ENCODE results near the gene TGM1.
A peak's percentile ranks its signal among the peaks of the same experiment; 100 is the strongest.

Gene TGM1

DNA sequence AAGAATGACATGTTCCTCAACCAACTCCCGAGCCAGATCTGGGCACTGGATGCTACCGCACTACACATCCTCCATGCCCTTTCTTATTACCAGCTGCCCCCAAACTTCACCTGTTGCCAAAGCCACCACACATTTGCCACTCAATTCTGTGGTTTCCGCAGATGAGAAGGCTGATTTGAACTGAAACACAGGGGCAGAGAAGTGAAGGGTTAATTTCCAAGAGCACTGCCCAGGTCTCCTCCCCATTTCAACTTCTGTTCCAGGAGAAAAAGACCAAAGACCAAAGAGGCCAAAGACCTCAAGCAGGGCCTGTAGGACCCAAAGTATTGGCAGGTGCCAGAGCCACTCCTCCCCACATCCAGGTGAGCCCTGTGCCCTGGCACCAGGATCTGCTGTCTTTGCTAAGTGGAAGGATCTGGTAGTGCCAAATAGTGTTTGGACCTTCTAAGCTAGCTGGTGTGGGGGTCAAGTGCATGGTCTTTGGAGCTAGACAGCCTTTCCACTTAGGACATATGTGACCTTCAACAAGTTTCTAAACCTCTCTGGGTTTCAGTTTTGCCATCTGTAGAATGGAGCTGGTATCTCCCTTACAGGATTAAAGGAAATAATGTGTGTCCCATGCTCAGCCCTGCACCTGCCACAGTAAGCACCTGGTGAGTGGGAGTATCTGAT lies 28.6 kb upstream of the TGM1 start:
- no peak for DNase-seq

DNA sequence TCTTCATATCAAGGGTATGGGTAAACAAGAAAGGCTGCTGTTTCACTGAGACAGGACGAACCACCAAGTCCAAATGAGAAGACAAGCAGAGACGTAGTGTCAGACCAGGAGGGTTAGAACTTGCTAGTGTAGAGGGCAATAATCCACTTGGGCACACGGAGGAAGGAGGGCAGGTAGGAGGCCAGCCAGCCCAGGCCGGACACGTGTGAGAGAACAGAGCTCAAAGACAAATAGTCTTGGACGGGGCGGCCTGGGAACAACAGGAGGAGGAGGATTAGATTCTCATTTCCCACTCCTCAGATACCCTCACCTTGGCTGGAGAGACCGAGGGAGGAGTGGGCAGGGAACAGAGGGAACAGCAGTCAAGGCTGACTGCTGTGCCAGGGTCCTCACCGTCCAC lies 27.8 kb upstream of the TGM1 start:
- DNase-seq, result no peak

DNA sequence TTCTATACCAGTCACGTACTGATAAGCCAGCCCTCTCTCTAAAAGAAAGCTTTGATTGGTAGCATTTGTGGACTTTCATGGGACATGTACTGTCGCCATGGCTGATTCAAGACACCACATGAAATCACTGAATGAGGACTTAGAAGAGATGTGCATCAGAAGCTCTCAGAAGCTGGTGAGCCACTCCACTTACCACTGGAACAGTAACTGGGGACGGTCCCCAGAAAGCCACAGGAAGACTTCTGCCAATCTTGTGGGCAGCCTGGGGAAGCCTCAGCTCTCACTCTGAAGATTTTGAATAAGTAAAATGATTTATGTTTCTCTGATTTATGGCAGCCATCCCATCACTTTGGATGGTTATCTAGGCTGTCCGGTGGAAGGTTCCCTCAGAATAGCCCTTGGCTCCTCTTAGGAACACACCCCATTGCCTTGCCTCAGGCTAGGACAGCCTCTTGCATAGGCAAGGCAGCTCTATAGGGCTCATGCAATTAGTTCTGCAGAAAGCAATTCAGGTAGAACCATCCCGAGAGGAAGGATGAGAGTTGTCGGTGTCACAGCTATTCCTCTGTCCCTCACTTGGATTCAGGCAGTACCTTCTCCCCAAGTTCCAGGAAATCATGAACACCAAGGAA lies 26.8 kb upstream of the TGM1 start:
- DNase-seq, result no peak

DNA sequence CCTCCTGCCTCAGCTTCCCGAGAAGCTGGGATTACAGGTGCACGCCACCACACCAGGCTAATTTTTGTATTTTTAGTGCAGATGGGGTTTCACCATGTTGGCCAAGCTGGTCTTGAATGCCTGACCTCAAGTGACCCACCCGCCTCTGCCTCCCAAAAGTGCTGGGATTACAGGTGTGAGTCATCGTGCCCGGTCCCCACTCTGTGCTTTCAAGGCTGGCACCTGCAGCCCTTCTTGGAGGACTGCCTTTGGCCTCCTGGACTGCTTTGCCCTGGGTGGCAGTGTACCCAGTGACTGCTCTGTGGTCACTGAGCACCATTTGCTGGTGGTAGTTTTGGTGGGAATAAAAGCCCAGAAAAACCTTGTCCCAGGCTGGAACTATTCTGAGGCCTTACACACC lies 24.0 kb upstream of the TGM1 start:
- no peak for DNase-seq

DNA sequence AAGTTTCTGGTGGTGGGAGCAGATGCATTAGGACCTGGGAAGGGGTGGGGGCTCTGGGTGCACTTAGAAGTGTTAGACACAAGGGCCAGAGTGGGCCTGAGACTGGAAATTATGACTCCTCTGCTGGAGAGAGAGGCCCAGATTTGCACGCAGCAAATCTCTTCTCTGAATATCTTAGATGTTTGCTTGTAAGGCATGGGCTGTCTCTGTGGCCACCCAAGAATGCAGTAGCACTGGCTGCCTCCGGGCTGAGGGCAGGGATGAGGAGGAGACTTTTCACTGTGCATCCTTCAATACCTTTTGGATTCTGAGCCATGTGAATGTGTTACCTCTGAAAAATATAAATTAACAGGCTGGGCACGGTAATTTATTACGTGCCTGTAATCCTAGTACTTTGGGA lies 22.4 kb upstream of the TGM1 start:
- no peak for DNase-seq

DNA sequence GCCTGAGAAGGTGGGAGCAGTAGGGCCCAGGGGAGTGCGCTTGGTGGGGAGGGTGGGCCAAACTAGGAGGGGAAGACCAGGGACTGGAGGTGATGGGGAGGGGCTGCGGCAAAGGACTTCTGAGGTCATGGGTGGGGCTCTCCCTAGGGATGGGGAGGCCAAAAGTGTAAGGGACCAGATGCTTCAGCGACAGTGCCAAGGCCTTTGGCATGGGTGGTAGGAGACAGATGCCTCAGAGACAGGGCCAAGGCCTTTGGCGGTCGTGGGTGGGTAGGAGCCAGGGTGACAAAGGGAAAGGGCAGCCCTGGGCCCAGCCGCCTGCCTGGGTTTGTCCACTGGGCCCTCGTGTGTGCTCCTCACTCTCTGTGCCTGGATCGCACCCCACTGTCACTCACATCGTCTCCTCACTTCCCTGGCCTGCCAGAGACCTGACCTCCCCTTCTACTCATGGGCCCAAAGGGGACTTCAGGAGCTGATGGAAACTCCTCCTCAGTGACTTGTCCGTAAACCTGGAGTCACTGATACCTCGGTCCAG lies 21.6 kb upstream of the TGM1 start:
- no peak for DNase-seq

DNA sequence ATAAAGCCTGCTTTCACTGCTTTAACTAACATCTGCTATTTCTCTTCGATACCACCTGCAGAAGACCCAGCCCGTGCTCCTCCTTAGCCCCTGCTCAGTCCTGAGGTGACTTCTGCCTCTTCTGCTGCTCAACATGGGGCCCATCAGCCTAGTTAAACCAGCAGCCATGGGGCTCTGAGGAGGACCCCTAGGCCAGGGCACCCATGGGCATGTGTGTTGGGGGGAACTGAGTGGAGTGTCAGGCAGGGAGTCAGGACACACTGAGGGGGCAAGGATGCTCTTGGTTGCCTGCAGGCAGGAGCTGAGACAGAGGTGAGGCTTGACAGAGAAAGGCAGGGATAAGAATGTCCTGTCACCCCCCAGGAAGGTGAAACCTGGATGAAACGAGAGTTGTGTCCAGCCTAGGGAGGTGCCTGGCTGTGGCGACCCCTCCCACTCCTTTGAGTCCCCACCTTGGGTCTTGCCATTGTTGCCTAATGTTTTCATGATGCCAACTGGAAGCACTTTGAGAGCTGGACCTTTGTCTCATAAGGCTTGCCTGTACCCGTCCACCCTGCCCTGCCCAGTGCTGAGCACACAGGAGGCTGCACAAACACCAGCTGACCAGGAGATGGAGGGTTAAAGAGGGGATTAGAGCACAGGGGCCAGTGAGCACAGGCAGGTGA lies 21.0 kb upstream of the TGM1 start:
- DNase-seq, result no peak

DNA sequence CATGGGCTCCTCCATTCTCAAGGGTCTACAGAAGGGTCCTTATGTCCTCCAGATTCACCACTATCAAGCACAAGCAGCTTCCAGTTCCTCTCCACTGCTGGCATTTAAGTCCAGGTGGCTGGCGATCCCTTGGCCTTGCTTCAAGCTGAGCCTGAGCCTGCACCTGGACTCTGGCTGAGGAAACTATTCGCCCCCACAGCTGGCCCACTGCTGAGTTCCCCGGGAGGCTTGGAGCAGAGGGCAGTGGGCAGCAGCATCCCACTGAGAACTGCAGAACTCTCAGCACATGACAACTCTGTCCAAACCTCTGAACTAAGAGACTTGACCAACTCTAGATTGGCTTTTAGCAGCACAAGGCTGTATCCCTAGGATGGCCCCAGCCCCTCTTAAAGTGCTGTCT lies 19.8 kb upstream of the TGM1 start:
- DNase-seq, result no peak

DNA sequence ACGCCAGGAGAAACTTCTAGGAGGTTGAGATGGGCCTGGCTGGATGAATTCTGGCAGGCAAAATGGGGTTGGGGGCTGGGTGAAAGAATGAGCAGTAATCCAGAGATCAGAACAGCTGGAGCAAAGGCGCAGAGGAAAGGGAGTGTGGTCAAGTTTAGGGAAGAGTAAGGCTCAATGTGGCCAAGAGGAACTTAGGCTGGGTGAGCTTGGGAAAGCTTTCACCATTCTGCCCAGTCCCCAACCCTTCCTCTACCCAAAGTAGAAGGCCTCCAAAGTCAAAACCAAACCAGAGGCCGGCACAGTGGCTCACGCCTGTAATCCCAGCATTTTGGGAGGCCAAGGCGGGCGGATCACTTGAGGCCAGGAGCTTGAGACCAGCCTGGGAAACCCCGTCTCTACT lies 18.7 kb upstream of the TGM1 start:
- DNase-seq, result no peak

DNA sequence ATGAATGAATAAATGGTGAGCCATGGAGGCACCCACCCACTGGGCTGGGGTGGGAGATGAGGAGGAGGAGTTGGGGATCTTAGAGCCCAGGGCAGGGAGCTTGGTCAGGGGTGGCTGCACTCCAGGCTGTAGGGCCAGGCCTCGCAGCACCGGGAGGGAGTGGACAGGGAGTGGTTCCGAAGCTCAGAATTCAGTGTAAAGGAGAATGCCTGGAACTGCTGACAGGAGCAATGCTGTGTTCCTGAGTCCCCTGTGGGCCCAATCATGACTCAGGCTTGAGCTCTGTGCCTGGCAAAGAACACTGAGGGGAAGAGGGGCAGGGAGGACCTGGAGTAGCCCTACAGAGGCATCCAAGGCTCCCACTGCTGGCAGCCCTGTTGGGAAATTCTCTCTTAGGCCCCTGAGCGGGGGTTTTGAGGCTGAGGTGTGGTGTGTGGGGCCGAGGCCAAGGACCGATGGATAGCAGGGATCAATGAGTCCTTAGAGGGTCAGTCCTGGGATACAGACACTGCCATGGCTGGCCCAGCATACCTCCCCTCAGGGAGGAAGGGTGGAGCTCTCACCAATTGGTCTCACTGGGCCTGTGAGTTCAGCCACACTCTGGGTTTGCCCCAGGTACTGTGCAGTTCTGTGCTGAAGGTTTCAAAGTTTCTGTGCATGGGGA lies 18.0 kb upstream of the TGM1 start:
- no peak for DNase-seq

DNA sequence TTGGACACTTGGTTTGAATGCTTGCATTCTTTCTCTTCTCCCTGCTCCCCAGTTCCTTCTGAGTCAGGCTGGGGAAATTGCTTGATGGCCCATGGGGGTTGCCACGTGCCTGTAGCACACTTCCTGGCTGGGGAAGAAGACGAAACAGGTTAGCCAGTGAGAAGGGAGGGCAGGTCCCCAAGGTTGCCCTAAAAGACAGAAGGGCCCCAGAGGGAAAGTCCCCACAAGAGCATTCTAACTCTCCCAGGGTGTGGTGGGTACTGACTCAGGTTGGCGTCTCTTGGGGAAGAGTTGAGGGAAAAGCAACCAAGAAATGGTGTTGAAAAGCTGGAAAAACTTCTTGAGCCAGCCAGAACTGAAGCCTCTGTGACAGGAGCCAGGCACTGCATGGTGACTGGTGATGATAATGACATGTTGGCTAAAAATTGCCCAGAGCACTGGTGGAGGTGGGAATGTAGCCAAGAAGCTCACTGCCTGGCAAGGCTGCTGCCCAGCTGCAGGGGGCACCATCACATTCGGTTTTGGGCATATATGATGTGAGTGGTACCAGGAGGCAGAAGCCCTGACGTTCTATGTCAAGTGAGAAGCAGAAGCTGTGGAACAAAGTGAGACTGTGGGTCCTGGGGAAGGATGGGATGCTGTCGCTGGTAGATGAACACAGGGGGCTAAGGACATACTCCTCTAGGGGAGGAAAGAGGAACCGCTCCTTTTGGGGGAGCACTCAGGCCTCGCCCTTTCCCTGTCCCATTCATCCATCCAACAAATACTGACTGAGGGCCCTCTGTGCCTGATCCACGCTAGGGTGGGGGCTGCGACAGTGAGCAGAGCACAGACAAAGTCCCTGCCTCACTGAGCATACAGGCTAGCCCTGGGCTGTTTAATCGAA lies 16.6 kb upstream of the TGM1 start:
- DNase-seq, result peak; percentile 26

DNA sequence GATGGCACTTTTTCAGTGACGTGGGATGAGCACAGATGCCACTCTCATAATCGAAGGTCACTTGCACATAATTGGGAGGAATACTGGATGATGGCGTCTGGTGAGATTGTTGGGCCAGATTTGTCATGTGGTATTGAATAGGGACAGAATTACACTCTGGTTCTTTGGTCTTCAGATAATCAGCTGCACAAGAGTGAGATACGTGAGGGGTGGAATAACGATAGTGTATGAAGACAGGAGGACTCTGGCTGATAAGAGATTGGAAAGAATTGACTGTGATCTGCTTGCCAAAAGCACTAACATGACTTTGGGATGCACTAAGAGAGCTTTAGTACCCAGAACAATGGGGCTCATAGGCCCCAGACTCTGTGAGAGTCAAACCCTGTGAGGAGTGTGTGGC lies 15.4 kb upstream of the TGM1 start:
- DNase-seq, result no peak

DNA sequence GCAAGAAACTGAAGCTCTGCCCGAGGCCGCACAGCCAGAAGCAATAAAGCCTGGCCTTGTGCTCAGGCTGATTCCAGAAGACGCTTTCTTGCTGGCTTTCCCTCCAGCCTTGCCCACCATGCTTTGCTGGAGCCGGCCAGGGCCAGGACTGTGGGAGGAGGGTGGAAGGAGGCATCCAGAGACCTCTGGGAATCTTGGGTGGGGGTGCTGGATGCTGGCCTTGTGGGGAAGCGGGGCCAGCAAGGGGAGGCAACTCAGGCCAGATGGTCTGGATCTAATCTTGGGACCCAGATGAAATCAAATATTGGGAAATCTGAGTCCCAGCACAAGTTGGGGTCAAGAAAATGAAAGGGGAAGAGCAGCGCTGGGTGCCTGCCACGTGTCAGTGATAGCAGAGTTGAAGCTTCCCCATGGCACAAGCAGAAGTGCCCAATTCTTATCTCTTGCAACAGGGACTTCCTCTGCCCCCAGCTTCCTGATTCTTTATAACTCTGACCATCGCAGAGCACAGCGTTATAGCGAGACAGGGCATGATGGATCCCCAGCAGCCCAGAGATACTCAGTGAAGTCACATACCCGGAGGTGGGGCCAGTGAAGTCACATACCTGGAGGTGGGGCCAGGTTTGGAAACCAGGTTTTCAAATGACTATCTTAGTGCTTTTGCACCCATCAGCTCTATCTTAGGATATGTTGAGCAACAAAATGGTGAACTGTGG lies 14.8 kb upstream of the TGM1 start:
- no peak for DNase-seq

DNA sequence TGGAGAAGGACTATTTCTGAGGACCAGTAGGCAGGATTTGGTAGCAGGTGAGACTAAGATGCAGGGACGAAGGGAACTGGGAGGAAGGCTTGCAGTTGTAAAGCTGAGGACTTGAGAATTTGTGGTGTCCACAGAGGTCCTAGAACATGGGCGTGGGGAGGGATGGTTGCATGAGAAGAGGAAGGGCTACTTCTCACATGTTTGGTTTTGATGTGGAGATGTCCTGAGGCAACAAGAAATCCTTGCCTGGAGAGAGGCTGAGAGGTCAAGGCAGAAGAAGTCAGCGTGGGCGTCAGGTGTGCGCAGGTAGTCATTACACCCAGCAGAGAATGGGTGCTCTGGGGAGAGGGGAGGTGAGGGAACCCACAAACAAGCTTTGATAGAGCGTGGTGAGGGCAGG lies 14.1 kb upstream of the TGM1 start:
- no peak for DNase-seq

DNA sequence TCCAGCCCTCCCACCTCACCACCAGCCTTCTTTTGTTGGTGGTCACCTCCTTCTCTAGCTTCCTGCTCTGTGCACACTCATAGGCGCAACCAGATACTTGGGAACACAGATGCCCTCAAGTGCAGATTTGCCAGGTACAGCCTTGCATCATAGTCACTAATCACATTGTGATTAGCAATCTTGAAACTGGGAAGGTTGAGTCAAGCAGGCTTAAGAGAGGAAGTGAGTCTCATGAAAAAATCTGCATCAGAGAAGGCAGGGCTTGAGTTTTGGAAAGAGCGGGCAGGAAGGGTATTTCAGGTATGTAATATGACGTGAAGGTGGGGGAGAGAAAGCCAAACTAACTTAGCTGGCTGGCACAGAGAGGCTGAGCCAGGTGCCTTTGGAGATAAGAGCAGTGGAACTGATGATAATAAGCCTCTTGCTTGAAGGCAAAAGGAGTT lies 11.1 kb upstream of the TGM1 start:
- peak; percentile 27 for DNase-seq

DNA sequence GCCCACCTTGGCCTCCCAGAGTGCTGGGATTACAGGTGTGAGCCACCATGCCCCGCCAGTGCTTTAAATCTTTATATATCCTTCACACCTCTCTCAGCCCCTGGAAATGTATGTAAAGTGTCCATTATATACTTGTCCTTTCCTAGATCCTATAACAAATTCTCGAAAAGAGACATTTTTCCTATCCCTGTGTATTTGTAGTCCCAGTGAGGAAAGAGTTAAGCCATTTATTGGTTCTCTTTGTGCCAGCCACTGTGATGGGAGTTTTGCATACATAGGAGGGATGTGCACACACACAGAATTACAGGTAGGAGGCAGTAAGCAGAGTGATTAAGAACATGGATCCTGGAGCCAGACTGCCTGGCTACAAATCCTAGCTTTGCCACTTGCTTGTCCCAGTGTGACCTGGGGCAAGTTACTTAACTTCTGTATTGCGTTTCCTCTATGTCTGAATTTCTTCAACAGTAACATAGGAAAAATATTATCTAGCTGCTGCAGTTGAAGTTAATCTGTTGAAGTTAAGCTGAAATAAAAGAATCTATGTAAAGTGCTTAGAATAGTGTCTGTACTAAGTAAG lies 10.5 kb upstream of the TGM1 start:
- DNase-seq, result no peak

DNA sequence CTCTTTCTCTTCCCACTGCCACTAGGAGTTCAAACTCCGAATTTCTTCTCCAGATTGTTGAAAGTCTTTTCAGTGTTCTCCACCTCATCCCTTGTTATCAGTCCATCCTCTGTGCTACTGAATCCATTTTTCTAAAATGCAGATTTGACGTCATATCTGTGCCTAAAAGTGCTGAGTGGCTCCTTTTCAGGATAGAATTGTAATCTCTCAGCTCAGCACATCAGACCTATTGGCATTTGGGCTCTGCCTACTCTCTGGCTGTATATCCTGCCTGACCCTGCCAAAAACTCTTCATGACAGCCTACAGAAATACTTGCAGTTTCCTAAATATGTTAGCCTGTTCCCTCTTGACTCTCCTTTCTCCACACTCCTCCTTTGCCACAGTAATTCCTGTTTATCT lies 9.5 kb upstream of the TGM1 start:
- no peak for DNase-seq

DNA sequence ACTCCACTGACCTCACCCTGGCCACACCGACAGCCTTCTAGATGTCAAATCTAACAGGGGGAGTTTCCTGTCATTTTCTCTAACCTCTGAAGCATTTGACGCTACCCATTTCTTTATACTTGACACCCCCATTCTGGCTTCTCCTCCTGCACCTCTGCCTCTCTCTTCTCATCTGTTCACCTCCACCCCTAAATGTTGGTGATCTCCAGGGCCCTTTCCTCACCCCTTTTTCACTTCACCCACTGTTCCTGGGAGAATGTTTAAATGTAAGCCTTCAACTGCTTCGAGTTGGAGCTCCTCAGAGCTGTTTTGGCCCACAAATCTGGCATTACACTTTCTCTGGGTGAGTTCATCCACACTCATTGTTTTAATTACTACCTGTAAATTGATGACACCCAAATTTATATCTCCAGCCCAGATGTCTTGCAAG lies 8.9 kb upstream of the TGM1 start:
- no peak for DNase-seq

DNA sequence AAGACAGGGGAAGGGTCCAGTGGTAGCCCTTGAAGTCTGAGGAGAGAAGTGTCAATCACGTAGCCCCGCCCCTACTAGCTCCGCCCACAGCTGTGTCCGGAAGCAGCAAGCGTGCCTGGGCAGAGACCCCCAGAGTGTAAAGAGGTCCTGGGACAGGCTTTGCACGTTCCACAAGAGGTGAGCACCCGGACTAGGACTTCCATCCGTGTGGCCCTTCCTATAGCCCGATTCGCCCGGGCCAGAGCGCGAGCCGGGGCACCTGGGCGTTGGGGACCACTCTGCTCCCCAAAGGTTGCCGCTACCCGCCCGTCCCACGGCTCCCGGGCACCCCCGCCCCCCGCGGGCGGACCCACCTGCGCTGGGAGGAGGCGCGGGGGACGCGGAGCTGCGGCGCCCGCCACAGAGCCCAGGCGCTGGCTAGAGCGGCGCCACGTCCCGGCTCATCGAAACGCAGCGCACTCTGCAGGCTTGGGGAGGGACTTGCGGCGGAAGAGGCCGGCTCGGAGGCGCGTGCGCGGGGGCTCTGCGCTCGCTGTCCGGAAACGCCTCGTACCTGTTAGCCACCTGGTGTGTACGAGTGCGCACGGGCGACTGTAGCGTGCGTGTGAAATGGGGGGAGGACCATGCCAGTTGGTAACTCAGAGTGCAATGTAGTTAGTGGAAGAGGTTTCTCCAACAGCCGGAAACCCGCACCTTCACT lies 8.3 kb upstream of the TGM1 start, which contains the start of gene RABGGTA:
Gene RABGGTA (minus strand): TSS at position 464 of the 700 bp plus-strand sequence. CDS start 482 bp downstream, outside the sequence.
- peak; percentile 88 for DNase-seq

DNA sequence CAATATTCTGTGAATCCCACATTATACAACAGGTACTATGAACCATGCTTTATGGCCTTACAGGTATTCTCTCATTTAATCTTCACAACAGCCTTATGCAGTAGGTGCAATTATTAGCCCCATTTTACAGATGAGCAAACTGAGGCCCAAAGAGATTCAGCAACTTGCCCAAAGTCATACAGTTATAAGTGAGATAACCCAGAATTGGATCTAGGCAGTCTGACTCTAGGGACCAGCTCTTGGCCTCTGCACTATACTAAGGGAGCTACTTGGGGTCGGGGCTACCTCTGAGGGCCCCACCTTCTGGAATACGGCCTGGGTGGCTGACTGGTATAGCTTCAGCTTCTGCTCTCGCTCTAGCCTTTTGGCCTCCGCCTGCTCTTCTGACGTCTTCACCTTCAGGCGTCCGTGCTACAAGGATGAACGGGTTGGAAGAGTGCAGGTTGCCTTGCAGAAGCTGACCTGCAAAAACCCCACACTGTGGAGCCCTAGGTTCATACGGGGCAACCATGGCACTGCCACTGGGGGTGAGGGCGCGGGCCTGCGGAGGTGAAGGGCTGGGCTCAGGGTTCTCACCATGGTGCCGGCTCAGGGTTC lies 7.7 kb upstream of the TGM1 start:
- DNase-seq, result no peak
